ENCODE data around the gene KRTAP10-6. TPM values are rescaled to one million over a fixed set of nuclear protein-coding genes. Genes with fewer than 3 reads are reported as not detected.

KRTAP10-6 gene
- total RNA-seq, 2 experiments from 2014 or later, result not detected

- H4K20me1 ChIP-seq (ENCODE audit: insufficient read depth, low read length), result no peaks in the 10 kb centered on the region
- no peaks in the 10 kb centered on the region for H3K36me3 ChIP-seq (ENCODE audit: insufficient read depth, low read length)
- DNase-seq (ENCODE audit: low spot score), result no peak
- ChIA-PET CTCF (ENCODE audit: unreplicated experiment) (no interaction called here), POLR2A (no interaction called here)
- H3K4me2 ChIP-seq (ENCODE audit: low read length), result no peak overlapping the region
- peaks cover 13% of the 10 kb centered on the region for H3K9me3 ChIP-seq (ENCODE audit: low read length)
- TF ChIP-seq CTCF (conservative IDR thresholded peaks at IDR 0.05; ENCODE audit: low read length), result no peak
- no peaks in the 10 kb centered on the region for H3K9me2 ChIP-seq (ENCODE audit: insufficient read depth, low read length)
- no peak overlapping the region for H3K27ac ChIP-seq (ENCODE audit: low read depth, low read length, poor library complexity, severe bottlenecking)
- H3K4me3 ChIP-seq (ENCODE audit: low read depth, low read length, poor library complexity, severe bottlenecking), result no peak overlapping the region
- BruUV-seq (replicated peaks), result no TSS peak
- H3K79me2 ChIP-seq (ENCODE audit: insufficient read depth, low read depth, low read length), result no peaks in the 10 kb centered on the region
- intact Hi-C loops (cut with micrococcal nuclease; ENCODE audit: unreplicated experiment), result no loop called here
- H3K4me1 ChIP-seq (ENCODE audit: insufficient read depth, low read length, poor library complexity, severe bottlenecking), result no peaks in the 10 kb centered on the region
- H2AFZ ChIP-seq (ENCODE audit: low read length), result no peak overlapping the region
Measured at GRCh38 chr21:44625756-44626155, 33.5 kb upstream of the KRTAP10-6 start.

- BruUV-seq (replicated peaks), result no TSS peak
- POLR2A ChIA-PET, result no interaction called here
- H3K36me3 ChIP-seq (ENCODE audit: insufficient read depth, low read length), result no peaks in the 10 kb centered on the region
- H2AFZ ChIP-seq (ENCODE audit: low read length), result no peak overlapping the region
- H4K20me1 ChIP-seq (ENCODE audit: insufficient read depth, low read length), result no peaks in the 10 kb centered on the region
- no peak for DNase-seq (ENCODE audit: low spot score)
- H3K4me3 ChIP-seq (ENCODE audit: low read depth, low read length, poor library complexity, severe bottlenecking), result no peak overlapping the region
- peaks cover 26% of the 10 kb centered on the region for H3K9me3 ChIP-seq (ENCODE audit: low read length)
- intact Hi-C loops (cut with micrococcal nuclease; ENCODE audit: unreplicated experiment), result no loop called here
- H3K4me2 ChIP-seq (ENCODE audit: low read length), result no peak overlapping the region
- no peaks in the 10 kb centered on the region for H3K9me2 ChIP-seq (ENCODE audit: insufficient read depth, low read length)
- H3K4me1 ChIP-seq (ENCODE audit: insufficient read depth, low read length, poor library complexity, severe bottlenecking), result peaks cover 7% of the 10 kb centered on the region
- no peaks in the 10 kb centered on the region for H3K79me2 ChIP-seq (ENCODE audit: insufficient read depth, low read depth, low read length)
- no peak overlapping the region for H3K27ac ChIP-seq (ENCODE audit: low read depth, low read length, poor library complexity, severe bottlenecking)
- TF ChIP-seq CTCF (conservative IDR thresholded peaks at IDR 0.05; ENCODE audit: low read length) (no peak), EZH2phosphoT487 (IDR thresholded peaks at IDR 0.05; ENCODE audit: borderline replicate concordance, low read depth, low read length) (no peak)
- CTCF ChIA-PET (ENCODE audit: unreplicated experiment), result no interaction called here
Measured at GRCh38 chr21:44623575-44623974, 31.3 kb upstream of the KRTAP10-6 start.

GRCh38 chr21:44619886-44620285 is 27.6 kb upstream of the KRTAP10-6 start:
- peaks cover 26% of the 10 kb centered on the region for H3K9me3 ChIP-seq (ENCODE audit: low read length)
- no peak overlapping the region; the same call in 1 of the 2 replicates for H2AFZ ChIP-seq (ENCODE audit: low read length)
- DNase-seq (ENCODE audit: low spot score), result no peak
- H3K36me3 ChIP-seq (ENCODE audit: insufficient read depth, low read length), result no peaks in the 10 kb centered on the region
- ChIA-PET CTCF (ENCODE audit: unreplicated experiment) (no interaction called here), POLR2A (interaction anchor here (1.2 kb wide), 1 partner anchor 981 kb away, joined by 6 read pairs; no protein-coding TSS in a partner anchor)
- H3K4me2 ChIP-seq (ENCODE audit: low read length), result no peak overlapping the region
- H3K9me2 ChIP-seq (ENCODE audit: insufficient read depth, low read length), result no peaks in the 10 kb centered on the region
- H4K20me1 ChIP-seq (ENCODE audit: insufficient read depth, low read length), result no peaks in the 10 kb centered on the region
- H3K27ac ChIP-seq (ENCODE audit: low read depth, low read length, poor library complexity, severe bottlenecking), result no peak overlapping the region
- intact Hi-C loops (cut with micrococcal nuclease; ENCODE audit: unreplicated experiment), result no loop called here
- peaks cover 12% of the 10 kb centered on the region for H3K4me1 ChIP-seq (ENCODE audit: insufficient read depth, low read length, poor library complexity, severe bottlenecking)
- H3K79me2 ChIP-seq (ENCODE audit: insufficient read depth, low read depth, low read length), result no peaks in the 10 kb centered on the region
- TF ChIP-seq CTCF (conservative IDR thresholded peaks at IDR 0.05; ENCODE audit: low read length), result no peak
- TF ChIP-seq EZH2phosphoT487 (IDR thresholded peaks at IDR 0.05; ENCODE audit: borderline replicate concordance, low read depth, low read length), result no peak
- H3K4me3 ChIP-seq (ENCODE audit: low read depth, low read length, poor library complexity, severe bottlenecking), result no peak overlapping the region
- BruUV-seq (replicated peaks), result no TSS peak

Data from OCI-LY7 (cell line).